ENCODE measurements around the gene APBA1. TPM values are rescaled to one million over a fixed set of nuclear protein-coding genes. Genes with fewer than 3 reads are reported as not detected.

The APBA1 gene
- total and polyA plus RNA-seq, 2 of the 4 experiments (the other 2 are of a cell fraction) = 3.8 to 5.1 TPM

GRCh38 chr9:69637193-69637816 lies 34.9 kb downstream of the APBA1 start:
- Histone ChIP-seq H4K20me1 (ENCODE audit: insufficient read depth, low read length) (no peaks in the 10 kb centered on the region), H4K91ac (ENCODE audit: insufficient read depth, low read depth, low read length) (no peak overlapping the region), H3K4me1 (ENCODE audit: control insufficient read depth, insufficient read depth, low read length) (no peaks in the 10 kb centered on the region; the same call in 1 of the 2 replicates), H2AK5ac (ENCODE audit: low read depth, low read length) (no peak overlapping the region), H3K27ac (ENCODE audit: insufficient read depth, low read length) (no peak overlapping the region), H2BK120ac (ENCODE audit: low read depth, low read length) (no peak overlapping the region), H3K4me3 (ENCODE audit: insufficient read depth, low read depth, low read length) (no peak overlapping the region), H3K4ac (ENCODE audit: low read depth, low read length) (no peak overlapping the region), H3K9ac (ENCODE audit: low read depth, low read length) (no peak overlapping the region), H3K36me3 (ENCODE audit: control insufficient read depth, insufficient read depth, low read length) (no peaks in the 10 kb centered on the region), H2AK9ac (replicated peaks; ENCODE audit: low read depth, low read length, poor library complexity) (no peak overlapping the region), H2BK15ac (ENCODE audit: low read depth, low read length) (no peak overlapping the region), H3K23ac (ENCODE audit: low read depth, low read length) (no peak overlapping the region), H3K79me1 (ENCODE audit: low read depth in 1 of 2, low read length in 2 of 2) (peaks cover 5 to 8% of the 10 kb centered on the region in 2 experiments; a peak in 2 of 4 replicates), H2BK5ac (ENCODE audit: low read depth, low read length, poor library complexity, severe bottlenecking) (peak overlapping the region; percentile 28), H4K5ac (ENCODE audit: low read depth, low read length) (no peak overlapping the region), H3K14ac (replicated peaks; ENCODE audit: low read depth, low read length) (no peak overlapping the region), H2AFZ (replicated peaks; ENCODE audit: low read length, poor library complexity) (no peak overlapping the region), H3K9me3 (ENCODE audit: control insufficient read depth, insufficient read depth, low read length) (no peaks in the 10 kb centered on the region), H3K9me1 (ENCODE audit: insufficient read depth, low read length) (0 out of 2 replicates have a peak, but pooled peaks cover 5% of the 10 kb centered on the region), H3K4me2 (ENCODE audit: low read depth, low read length) (no peak overlapping the region), H4K8ac (ENCODE audit: low read depth in 2 of 2, low read length in 2 of 2) (no peak overlapping the region), H3K56ac (ENCODE audit: extremely low read depth, insufficient read depth, low read length) (no peak overlapping the region), H3K18ac (ENCODE audit: low read depth, low read length) (peak overlapping the region; percentile 14; the same call in 1 of the 2 replicates), H2BK20ac (ENCODE audit: low read depth, low read length) (0 out of 2 replicates have a peak overlapping the region, but pooled peaks have one; percentile 66), H3K27me3 (ENCODE audit: control insufficient read depth, insufficient read depth, low read length) (no peaks in the 10 kb centered on the region)
- in situ Hi-C loops (cut with MboI; ENCODE audit: low sequenced_read_pairs) (no loop called here), dilution Hi-C loops (cut with HindIII; ENCODE audit: low sequenced_read_pairs, unreplicated experiment) (no loop called here), intact Hi-C loops (cut with micrococcal nuclease) (no loop called here)
- TF ChIP-seq MAZ (IDR thresholded peaks at IDR 0.05; ENCODE audit: borderline replicate concordance, low read depth, low read length) = no peak
- no peak for TF ChIP-seq CTCF (conservative IDR thresholded peaks at IDR 0.05; ENCODE audit: low read depth, low read length)
- no peak for TF ChIP-seq NFE2L2 (IDR thresholded peaks at IDR 0.05; ENCODE audit: low read depth, low read length)
- TF ChIP-seq ELK1 (IDR thresholded peaks at IDR 0.05; ENCODE audit: borderline replicate concordance, low read depth, low read length) = no peak
- no peak for TF ChIP-seq CEBPB (IDR thresholded peaks at IDR 0.05; ENCODE audit: low read depth, low read length)
- TF ChIP-seq MAFK (IDR thresholded peaks at IDR 0.05; ENCODE audit: low read depth, low read length) = no peak
- TF ChIP-seq CHD1 (IDR thresholded peaks at IDR 0.05; ENCODE audit: low read depth, low read length) = no peak
- no peak for TF ChIP-seq RCOR1 (IDR thresholded peaks at IDR 0.05; ENCODE audit: insufficient replicate concordance, low read length)
- no peak for TF ChIP-seq POLR2A (IDR thresholded peaks at IDR 0.05; ENCODE audit: low read depth, low read length)
- TF ChIP-seq USF2 (IDR thresholded peaks at IDR 0.05; ENCODE audit: low read depth, low read length) = no peak
- TF ChIP-seq MXI1 (IDR thresholded peaks at IDR 0.05; ENCODE audit: borderline replicate concordance, low read depth, low read length) = no peak
- no peak for TF ChIP-seq FOS (IDR thresholded peaks at IDR 0.05; ENCODE audit: low read depth, low read length)
- no peak for TF ChIP-seq RAD21 (IDR thresholded peaks at IDR 0.05; ENCODE audit: low read length)
- no peak for TF ChIP-seq BHLHE40 (IDR thresholded peaks at IDR 0.05; ENCODE audit: low read depth, low read length)
- no peak for TF ChIP-seq RFX5 (IDR thresholded peaks at IDR 0.05; ENCODE audit: low read depth, low read length)
- TF ChIP-seq SMC3 (IDR thresholded peaks at IDR 0.05; ENCODE audit: low read depth, low read length) = no peak
- WGBS, 2 experiments (ENCODE audit: extremely low coverage in 2 of 2, insufficient read length in 1 of 2) = 60% methylated on average over 2 of the region's 2 CpGs; no CpG with 5 or more reads in 1 of the 2 experiments
- ATAC-seq (ENCODE audit: low read depth) (no peak), DNase-seq (no peak)
- POLR2A ChIA-PET (ENCODE audit: unreplicated experiment) = no interaction called here
- CTCF ChIA-PET = no interaction called here
- BruUV-seq (replicated peaks) = no TSS peak

Measured in IMR-90 (cell line).